Measurements from ENCODE around the gene GJC2. TPM values are rescaled to one million over a fixed set of nuclear protein-coding genes. Genes with fewer than 3 reads are reported as not detected.

The GJC2 gene
- total and polyA plus RNA-seq, 4 donors, result 1.5 to 6.7 (median 2.6) TPM

DNA sequence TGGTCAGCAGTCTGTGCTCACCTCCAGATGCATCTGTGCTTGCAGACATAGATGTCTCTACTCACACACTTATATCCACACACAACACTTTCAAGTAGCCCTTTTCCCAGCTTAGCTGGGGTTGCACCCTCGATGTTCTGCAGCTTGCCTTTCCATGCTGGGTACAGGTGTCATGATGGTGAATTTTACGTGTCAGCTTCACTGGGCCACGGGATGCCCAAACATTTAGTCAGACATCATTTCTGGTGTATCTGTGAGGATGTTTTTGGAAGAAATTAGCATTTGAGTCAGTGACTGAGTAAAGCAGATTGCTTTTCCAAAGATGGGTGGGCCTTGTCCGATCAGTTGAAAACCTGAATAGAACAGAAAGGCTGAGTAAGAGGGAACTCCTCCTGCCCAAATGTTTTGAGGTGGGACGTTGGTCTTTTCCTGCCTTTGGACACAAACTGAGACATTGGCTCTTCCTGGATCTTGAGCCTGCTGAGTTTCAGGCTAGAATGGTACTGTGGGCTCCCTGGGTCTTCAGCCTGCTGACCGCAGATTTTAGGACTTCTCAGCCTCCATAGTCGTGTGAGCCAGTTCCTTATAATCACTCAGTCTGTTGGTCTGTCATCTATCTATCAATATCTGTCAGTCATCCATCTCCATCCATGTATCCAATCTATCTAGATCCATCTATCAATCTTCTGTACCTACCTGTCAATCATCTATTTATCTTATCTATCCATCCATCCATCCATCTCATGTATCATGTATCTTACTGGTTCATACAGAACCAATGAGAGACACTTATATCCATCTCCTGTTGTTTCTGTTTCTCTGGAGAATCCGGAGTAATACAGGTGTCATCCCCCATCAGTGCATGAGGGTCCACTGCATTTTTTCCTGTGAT is 45.4 kb downstream of the GJC2 start:
- WGBS, 2 donors, result 90 to 94% methylated on average over 8 of the region's 8 CpGs
- no peak overlapping the region for H3K27ac ChIP-seq (ENCODE audit: low read depth in 1 of 2, low read length in 1 of 2)
- TF ChIP-seq, protein P1, sequence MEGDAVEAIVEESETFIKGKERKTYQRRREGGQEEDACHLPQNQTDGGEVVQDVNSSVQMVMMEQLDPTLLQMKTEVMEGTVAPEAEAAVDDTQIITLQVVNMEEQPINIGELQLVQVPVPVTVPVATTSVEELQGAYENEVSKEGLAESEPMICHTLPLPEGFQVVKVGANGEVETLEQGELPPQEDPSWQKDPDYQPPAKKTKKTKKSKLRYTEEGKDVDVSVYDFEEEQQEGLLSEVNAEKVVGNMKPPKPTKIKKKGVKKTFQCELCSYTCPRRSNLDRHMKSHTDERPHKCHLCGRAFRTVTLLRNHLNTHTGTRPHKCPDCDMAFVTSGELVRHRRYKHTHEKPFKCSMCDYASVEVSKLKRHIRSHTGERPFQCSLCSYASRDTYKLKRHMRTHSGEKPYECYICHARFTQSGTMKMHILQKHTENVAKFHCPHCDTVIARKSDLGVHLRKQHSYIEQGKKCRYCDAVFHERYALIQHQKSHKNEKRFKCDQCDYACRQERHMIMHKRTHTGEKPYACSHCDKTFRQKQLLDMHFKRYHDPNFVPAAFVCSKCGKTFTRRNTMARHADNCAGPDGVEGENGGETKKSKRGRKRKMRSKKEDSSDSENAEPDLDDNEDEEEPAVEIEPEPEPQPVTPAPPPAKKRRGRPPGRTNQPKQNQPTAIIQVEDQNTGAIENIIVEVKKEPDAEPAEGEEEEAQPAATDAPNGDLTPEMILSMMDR (IDR thresholded peaks at IDR 0.05; ENCODE audit: control extremely low read depth, extremely low read depth), result no peak
- H3K36me3 ChIP-seq (ENCODE audit: control insufficient read depth in 4 of 4, insufficient read depth in 4 of 4, low read length in 4 of 4), result peaks cover 0 to 2% (median 0%) of the 10 kb centered on the region in 4 donors
- peaks cover 0 to 6% (median 0%) of the 10 kb centered on the region in 5 donors for H3K4me1 ChIP-seq (ENCODE audit: control insufficient read depth in 5 of 5, insufficient read depth in 5 of 5, low read length in 5 of 5)
- no peak overlapping the region for H3K9ac ChIP-seq (ENCODE audit: insufficient read depth in 1 of 2, low read length in 2 of 2)
- no peaks in the 10 kb centered on the region for H3K27me3 ChIP-seq (ENCODE audit: control insufficient read depth in 3 of 3, insufficient read depth in 3 of 3, low read length in 2 of 3)
- no peak overlapping the region for H3K4me3 ChIP-seq
- H3K9me3 ChIP-seq (ENCODE audit: control insufficient read depth in 4 of 4, insufficient read depth in 3 of 4, low read length in 3 of 4), result peaks cover 0 to 7% (median 4%) of the 10 kb centered on the region in 4 donors
- ATAC-seq (ENCODE audit: insufficient read depth, low FRiP score) (no peak), DNase-seq (no peak)

DNA sequence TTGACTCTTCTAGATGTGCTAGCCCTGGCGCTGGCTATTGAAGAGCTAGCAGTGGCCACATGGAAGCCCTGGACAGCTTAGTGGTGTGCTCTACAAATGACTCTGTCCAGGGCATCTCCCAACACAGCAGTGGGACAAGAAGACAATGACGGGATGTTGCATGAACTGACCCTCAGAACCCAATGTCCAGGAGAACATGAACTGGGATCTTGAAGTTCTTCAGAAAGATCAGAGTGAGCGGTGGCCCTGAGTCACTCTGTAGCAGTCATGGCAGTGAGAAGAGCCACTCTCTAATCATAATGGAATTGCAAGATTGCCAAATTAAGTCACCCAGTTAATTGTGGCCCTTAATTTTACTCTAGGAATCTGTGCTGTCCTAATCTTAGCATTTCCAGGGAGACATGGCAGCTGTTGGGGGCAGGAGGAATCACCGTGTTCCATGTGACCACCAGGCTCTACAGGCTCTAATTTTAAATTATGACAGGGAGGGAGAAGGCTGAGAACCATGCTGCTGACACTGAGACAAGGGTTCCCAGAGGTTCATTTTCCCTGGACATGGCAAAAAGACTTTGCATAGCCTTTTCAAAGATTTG is 47.9 kb downstream of the GJC2 start:
- TF ChIP-seq, protein P1 (IDR thresholded peaks at IDR 0.05; ENCODE audit: control extremely low read depth, extremely low read depth), result no peak
- Histone ChIP-seq H3K27me3 (ENCODE audit: control insufficient read depth in 3 of 3, insufficient read depth in 3 of 3, low read length in 2 of 3) (no peaks in the 10 kb centered on the region), H3K9ac (ENCODE audit: insufficient read depth in 1 of 2, low read length in 2 of 2) (no peak overlapping the region), H3K27ac (ENCODE audit: low read depth in 1 of 2, low read length in 1 of 2) (peak overlapping the region in 1 of 2 donors; percentile 28), H3K9me3 (ENCODE audit: control insufficient read depth in 4 of 4, insufficient read depth in 3 of 4, low read length in 3 of 4) (peaks cover 0 to 7% (median 6%) of the 10 kb centered on the region in 4 donors), H3K4me3 (no peak overlapping the region), H3K36me3 (ENCODE audit: control insufficient read depth in 4 of 4, insufficient read depth in 4 of 4, low read length in 4 of 4) (peaks cover 0 to 2% (median 0%) of the 10 kb centered on the region in 4 donors), H3K4me1 (ENCODE audit: control insufficient read depth in 5 of 5, insufficient read depth in 5 of 5, low read length in 5 of 5) (peaks cover 0 to 2% (median 0%) of the 10 kb centered on the region in 5 donors)
- ATAC-seq (ENCODE audit: insufficient read depth, low FRiP score) (no peak), DNase-seq (no peak)
- 95% methylated on average over 4 of the region's 4 CpGs for WGBS, 2 donors

DNA sequence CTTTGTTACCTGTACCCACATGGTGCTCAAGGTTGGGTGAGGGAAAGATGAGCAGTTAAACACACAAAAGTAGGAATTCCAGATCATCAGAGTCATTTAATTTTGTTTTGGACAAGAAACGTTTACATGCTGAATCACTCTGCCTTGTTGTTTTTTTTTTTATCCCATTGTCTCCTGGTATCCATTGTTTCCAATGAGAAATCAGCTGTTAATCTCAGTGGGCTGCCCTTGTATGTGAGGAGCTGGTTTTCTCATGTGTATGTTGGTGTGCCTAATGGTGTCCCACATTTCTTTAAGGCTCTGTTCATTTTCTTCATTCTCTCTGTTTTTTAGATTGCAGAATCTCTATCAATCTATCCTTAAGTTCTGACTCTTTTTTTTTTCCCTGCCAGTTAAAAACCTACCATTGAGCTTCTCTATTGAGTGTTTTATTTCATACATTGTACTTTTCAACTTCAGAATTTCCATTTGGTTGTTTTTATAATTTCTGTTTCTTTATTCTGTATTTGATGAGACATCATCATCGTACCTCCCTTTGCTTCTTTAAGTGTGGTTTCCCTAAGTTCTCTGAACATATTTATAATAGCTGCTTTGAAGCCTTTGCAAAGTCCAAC is 49.4 kb downstream of the GJC2 start:
- H3K4me3 ChIP-seq, result no peak overlapping the region
- TF ChIP-seq, protein P1 (IDR thresholded peaks at IDR 0.05; ENCODE audit: control extremely low read depth, extremely low read depth), result no peak
- peaks cover 0 to 2% (median 0%) of the 10 kb centered on the region in 4 donors for H3K36me3 ChIP-seq (ENCODE audit: control insufficient read depth in 4 of 4, insufficient read depth in 4 of 4, low read length in 4 of 4)
- WGBS, 2 donors, result 71 to 72% methylated on average over 2 of the region's 2 CpGs
- ATAC-seq (ENCODE audit: insufficient read depth, low FRiP score) (no peak), DNase-seq (no peak)
- H3K27ac ChIP-seq (ENCODE audit: low read depth in 1 of 2, low read length in 1 of 2), result no peak overlapping the region
- H3K9ac ChIP-seq (ENCODE audit: insufficient read depth in 1 of 2, low read length in 2 of 2), result no peak overlapping the region
- no peaks in the 10 kb centered on the region for H3K27me3 ChIP-seq (ENCODE audit: control insufficient read depth in 3 of 3, insufficient read depth in 3 of 3, low read length in 2 of 3)
- peaks cover 0 to 7% (median 6%) of the 10 kb centered on the region in 4 donors for H3K9me3 ChIP-seq (ENCODE audit: control insufficient read depth in 4 of 4, insufficient read depth in 3 of 4, low read length in 3 of 4)
- H3K4me1 ChIP-seq (ENCODE audit: control insufficient read depth in 5 of 5, insufficient read depth in 5 of 5, low read length in 5 of 5), result peaks cover 0 to 2% (median 0%) of the 10 kb centered on the region in 5 donors

Data from lung (tissue), 12 donors.